AG04450 (cell line): ENCODE data around the gene PINLYP. TPM values are rescaled to one million over a fixed set of nuclear protein-coding genes. Genes with fewer than 3 reads are reported as not detected.

Experiments
- CTCF ChIA-PET: fragments of 300-600, 350-600 bp; formaldehyde crosslinking; extraction: SDS; loops from one replicate; lab custom pipeline; 2022; ENCODE audit warnings: antibody characterized with exemption, inconsistent platforms; lab: Charles Lee
- POLR2A ChIA-PET: fragments of 350-600 bp; formaldehyde crosslinking; extraction: SDS; loops from one replicate; lab custom pipeline; 2021; ENCODE audit warnings: antibody characterized with exemption, inconsistent platforms; lab: Yijun Ruan, JAX
- DNase-seq: peaks from one replicate; pipeline ENCODE4 v3.0.0-alpha.2; 2011; ENCODE audit warnings: low read depth, low spot score
- H3K27ac ChIP-seq: one replicate; pipeline ENCODE4 v1.5.1; 2012; ENCODE audit warnings: low read depth, low read length, control low read depth
- H3K27me3 ChIP-seq: one replicate; pipeline ENCODE4 v1.6.0; 2012; ENCODE audit warnings: low read length; ENCODE audit not compliant: control insufficient read depth, insufficient read depth
- H3K4me3 ChIP-seq: 2 replicates; pipeline ENCODE4 v1.5.1; 2011; ENCODE audit warnings: mild to moderate bottlenecking, low read depth, low read length, control low read depth
- H3K9me3 ChIP-seq: 2 replicates; pipeline ENCODE4 v1.5.1; 2012; ENCODE audit warnings: low read length; ENCODE audit not compliant: control insufficient read depth, insufficient read depth
- CTCF ChIP-seq: IDR thresholded peaks from 2 replicates; pipeline ENCODE4 v1.5.1; 2011; ENCODE audit warnings: low read depth, low read length, control low read depth, inconsistent platforms
- polyA plus RNA-seq: library from polyadenylated mRNA; depleted of rRNA; stranded (reverse); fragments of >200 nt; gene quantifications from 2 replicates; pipeline ENCODE4 v1.2.3, GENCODE V29; 2011

The PINLYP gene
- polyA plus RNA-seq, 1 experiment, result 1.8 TPM

GRCh38 chr19:43534305-43534815 is 41.2 kb upstream of the PINLYP start:
- Histone ChIP-seq H3K4me3 (peak overlapping the region; percentile 52), H3K27me3 (no peaks in the 10 kb centered on the region), H3K27ac (peak overlapping the region; percentile 47), H3K9me3 (no peaks in the 10 kb centered on the region)
- TF ChIP-seq CTCF, result no peak
- no peak for DNase-seq
- CTCF ChIA-PET, result interaction anchor here (0.6 to 5.7 kb wide), 7 partner anchors 14 to 283 kb away, joined by 3 to 52 read pairs (median 4); partner anchors contain the start of genes IRGQ and ZNF576
- POLR2A ChIA-PET, result interaction anchor here (0.9 to 1.5 kb wide), 3 partner anchors 21 to 70 kb away, joined by 3 to 4 read pairs (median 4); no protein-coding TSS in a partner anchor

GRCh38 chr19:43534816-43535761 is 40.5 kb upstream of the PINLYP start:
- H3K27ac ChIP-seq, result no peak overlapping the region
- H3K4me3 ChIP-seq, result no peak overlapping the region
- no peak for DNase-seq
- no peaks in the 10 kb centered on the region for H3K27me3 ChIP-seq
- no peaks in the 10 kb centered on the region for H3K9me3 ChIP-seq
- ChIA-PET CTCF (interaction anchor here (0.6 to 5.7 kb wide), 14 partner anchors 11 to 282 kb away, joined by 3 to 58 read pairs (median 4); partner anchors contain the start of genes IRGQ and ZNF576), POLR2A (interaction anchor here (0.6 to 0.8 kb wide), 2 partner anchors 20 to 71 kb away, joined by 3 read pairs; no protein-coding TSS in a partner anchor)
- peak; percentile 67 for TF ChIP-seq CTCF

- H3K9me3 ChIP-seq, result no peaks in the 10 kb centered on the region
- CTCF ChIA-PET, result interaction anchor here (1.4 to 5.1 kb wide), 2 partner anchors 16 to 246 kb away, joined by 3 to 58 read pairs; no protein-coding TSS in a partner anchor
- POLR2A ChIA-PET, result no interaction called here
- H3K27ac ChIP-seq, result no peak overlapping the region
- no peaks in the 10 kb centered on the region for H3K27me3 ChIP-seq
- H3K4me3 ChIP-seq, result no peak overlapping the region
- TF ChIP-seq CTCF, result no peak
- no peak for DNase-seq
Measured at GRCh38 chr19:43538922-43539321, 36.7 kb upstream of the PINLYP start.

- H3K27me3 ChIP-seq, result no peaks in the 10 kb centered on the region
- ChIA-PET POLR2A (no interaction called here), CTCF (interaction anchor here (1.4 kb wide), 1 partner anchor 245 kb away, joined by 3 read pairs; no protein-coding TSS in a partner anchor)
- no peak overlapping the region for H3K4me3 ChIP-seq
- no peak overlapping the region for H3K27ac ChIP-seq
- DNase-seq, result no peak
- TF ChIP-seq CTCF, result no peak
- H3K9me3 ChIP-seq, result no peaks in the 10 kb centered on the region
Measured at GRCh38 chr19:43540381-43540780, 35.2 kb upstream of the PINLYP start.
